Loucy (cell line): ENCODE measurements around the gene FOXB1.

ENCODE experiments used
- CTCF ChIP-seq: fragments of 200-600 bp; sonication (generic); conservative IDR thresholded peaks from 2 replicates; pipeline ENCODE4 v1.5.1; 2014; ENCODE audit warnings: mild to moderate bottlenecking, antibody characterized with exemption, low read length
- EZH2phosphoT487 ChIP-seq: fragments of 200-600 bp; IDR thresholded peaks from 2 replicates; pipeline ENCODE4 v1.6.1; 2018; ENCODE audit warnings: antibody characterized with exemption, mild to moderate bottlenecking, moderate library complexity, borderline replicate concordance

GRCh38 chr15:59993950-59994401, 10.1 kb upstream of the FOXB1 start:
- peak; percentile 45 for TF ChIP-seq CTCF
- TF ChIP-seq EZH2phosphoT487 = no peak
